Vagina (tissue), 2 donors: ENCODE measurements around the gene MALRD1. TPM values are rescaled to one million over a fixed set of nuclear protein-coding genes. Genes with fewer than 3 reads are reported as not detected.

Source experiments
- DNase-seq, 2 donors: peaks; one replicate each; pipeline ENCODE4 v3.0.0-alpha.2; 2017; ENCODE audit errors: extremely low spot score in 2 of 2
- H3K27ac ChIP-seq: fragments of 200-600 bp; sonication (generic); one replicate; pipeline ENCODE4 v1.5.1; 2019
- H3K27me3 ChIP-seq: fragments of 200-600 bp; sonication (generic); one replicate; pipeline ENCODE4 v1.5.1; 2019
- H3K36me3 ChIP-seq, 2 donors: fragments of 200-600 bp; sonication (generic); one replicate each; pipeline ENCODE4 v1.5.1; 2017 to 2019
- H3K4me1 ChIP-seq: fragments of 200-600 bp; sonication (generic); one replicate; pipeline ENCODE4 v1.5.1; 2019
- H3K4me3 ChIP-seq, 2 donors: fragments of 200-600 bp; sonication (generic); 1 replicate in 1 of 2; 2 replicates in 1 of 2; pipeline ENCODE4 v1.5.1; 2016 to 2019
- H3K9me3 ChIP-seq: fragments of 200-600 bp; sonication (generic); one replicate; pipeline ENCODE4 v1.5.1; 2019
- CTCF ChIP-seq, 3 experiments: fragments of 450-650 bp in 2 of 3; fragments of 200-600 bp in 1 of 3; sonication (generic) in 1 of 3; IDR thresholded peaks; one replicate each; pipeline ENCODE4 v1.5.1; 2017 to 2019; ENCODE audit warnings: antibody characterized with exemption in 3 of 3, mild to moderate bottlenecking in 2 of 3, moderate library complexity in 2 of 3
- POLR2A ChIP-seq, 2 donors: fragments of 450-650 bp; IDR thresholded peaks; one replicate each; pipeline ENCODE4 v1.6.1; 2017; ENCODE audit warnings: antibody characterized with exemption in 2 of 2, mild to moderate bottlenecking in 2 of 2, moderate library complexity in 2 of 2
- POLR2AphosphoS5 ChIP-seq, 2 donors: sonication (generic); formaldehyde crosslinking; IDR thresholded peaks; one replicate each; pipeline ENCODE4 v1.9.0; 2017; ENCODE audit warnings: antibody characterized with exemption in 2 of 2, mild to moderate bottlenecking in 2 of 2, low read depth in 1 of 2; ENCODE audit not compliant: insufficient read depth in 1 of 2
- intact Hi-C: fragments of 100-400 bp; cut with DNase I; formaldehyde crosslinking; loops from one replicate; pipeline ENCODE4 v1.15.1; 2023
- total RNA-seq: library from RNA; depleted of rRNA; stranded (reverse); fragments of >200 nt; gene quantifications from one replicate; pipeline ENCODE4 v1.2.3, GENCODE V29; 2016

MALRD1 gene
- total RNA-seq, 1 donor from 2014 or later = 2.0 TPM

GRCh38 chr10:19772972-19773371 lies 724.4 kb downstream of the MALRD1 start:
- H3K4me3 ChIP-seq = no peak overlapping the region
- H3K4me1 ChIP-seq = no peaks in the 10 kb centered on the region
- H3K27me3 ChIP-seq = no peaks in the 10 kb centered on the region
- no peaks in the 10 kb centered on the region for H3K36me3 ChIP-seq
- no peak for TF ChIP-seq POLR2A (IDR thresholded peaks at IDR 0.05)
- no peak for TF ChIP-seq CTCF (IDR thresholded peaks at IDR 0.05)
- no peak for TF ChIP-seq POLR2AphosphoS5 (IDR thresholded peaks at IDR 0.05; ENCODE audit: insufficient read depth in 1 of 2, low read depth in 1 of 2)
- no peak for DNase-seq
- no peaks in the 10 kb centered on the region for H3K9me3 ChIP-seq
- no peak overlapping the region for H3K27ac ChIP-seq
- intact Hi-C loops = no loop called here

- Histone ChIP-seq H3K4me1 (no peaks in the 10 kb centered on the region), H3K9me3 (no peaks in the 10 kb centered on the region), H3K27me3 (no peaks in the 10 kb centered on the region), H3K27ac (no peak overlapping the region), H3K36me3 (no peaks in the 10 kb centered on the region), H3K4me3 (no peak overlapping the region)
- DNase-seq = no peak
- TF ChIP-seq CTCF (IDR thresholded peaks at IDR 0.05) (no peak), POLR2A (IDR thresholded peaks at IDR 0.05) (no peak), POLR2AphosphoS5 (IDR thresholded peaks at IDR 0.05; ENCODE audit: insufficient read depth in 1 of 2, low read depth in 1 of 2) (no peak)
- intact Hi-C loops = no loop called here
These were observed 726.7 kb downstream of the MALRD1 start for GRCh38 chr10:19775296-19775695.

- intact Hi-C loops = no loop called here
- Histone ChIP-seq H3K27me3 (no peaks in the 10 kb centered on the region), H3K36me3 (no peaks in the 10 kb centered on the region), H3K9me3 (no peaks in the 10 kb centered on the region), H3K4me3 (no peak overlapping the region), H3K27ac (no peak overlapping the region), H3K4me1 (no peaks in the 10 kb centered on the region)
- no peak for DNase-seq
- TF ChIP-seq CTCF (IDR thresholded peaks at IDR 0.05) (no peak), POLR2A (IDR thresholded peaks at IDR 0.05) (no peak), POLR2AphosphoS5 (IDR thresholded peaks at IDR 0.05; ENCODE audit: insufficient read depth in 1 of 2, low read depth in 1 of 2) (no peak)
These were observed 729.2 kb downstream of the MALRD1 start for GRCh38 chr10:19777806-19778205.

GRCh38 chr10:19778996-19779395 lies 730.4 kb downstream of the MALRD1 start:
- Histone ChIP-seq H3K27ac (no peak overlapping the region), H3K4me3 (no peak overlapping the region), H3K36me3 (no peaks in the 10 kb centered on the region), H3K27me3 (no peaks in the 10 kb centered on the region), H3K9me3 (no peaks in the 10 kb centered on the region), H3K4me1 (no peaks in the 10 kb centered on the region)
- TF ChIP-seq POLR2AphosphoS5 (IDR thresholded peaks at IDR 0.05; ENCODE audit: insufficient read depth in 1 of 2, low read depth in 1 of 2) = no peak
- no peak for TF ChIP-seq CTCF (IDR thresholded peaks at IDR 0.05)
- TF ChIP-seq POLR2A (IDR thresholded peaks at IDR 0.05) = no peak
- no peak for DNase-seq
- intact Hi-C loops = no loop called here

- Histone ChIP-seq H3K27ac (no peak overlapping the region), H3K27me3 (no peaks in the 10 kb centered on the region), H3K36me3 (no peaks in the 10 kb centered on the region), H3K4me1 (no peaks in the 10 kb centered on the region), H3K4me3 (no peak overlapping the region), H3K9me3 (no peaks in the 10 kb centered on the region)
- DNase-seq = no peak
- intact Hi-C loops = no loop called here
- TF ChIP-seq POLR2A (IDR thresholded peaks at IDR 0.05) (no peak), CTCF (IDR thresholded peaks at IDR 0.05) (no peak), POLR2AphosphoS5 (IDR thresholded peaks at IDR 0.05; ENCODE audit: insufficient read depth in 1 of 2, low read depth in 1 of 2) (no peak)
These were observed 734.0 kb downstream of the MALRD1 start for GRCh38 chr10:19782430-19783089.
